ENCODE data around the gene C10orf90. TPM values are rescaled to one million over a fixed set of nuclear protein-coding genes. Genes with fewer than 3 reads are reported as not detected.

The C10orf90 gene
- total RNA-seq, 4 donors from 2014 or later = not detected

GRCh38 chr10:126674741-126675515 is 4.4 kb upstream of the C10orf90 start:
- no peak for TF ChIP-seq CTCF (IDR thresholded peaks at IDR 0.05)
- TF ChIP-seq POLR2A (IDR thresholded peaks at IDR 0.05) = no peak
- TF ChIP-seq EP300 (IDR thresholded peaks at IDR 0.05) = no peak
- no peak for DNase-seq (ENCODE audit: low spot score in 2 of 2)
- 70 to 75% methylated on average over 6 of the region's 6 CpGs for WGBS, 2 donors
- no peaks in the 10 kb centered on the region for H3K9me3 ChIP-seq
- H3K4me1 ChIP-seq = no peaks in the 10 kb centered on the region
- H3K36me3 ChIP-seq = no peaks in the 10 kb centered on the region
- no peaks in the 10 kb centered on the region for H3K27me3 ChIP-seq
- no peak overlapping the region for H3K4me3 ChIP-seq
- H3K27ac ChIP-seq = no peak overlapping the region

DNA sequence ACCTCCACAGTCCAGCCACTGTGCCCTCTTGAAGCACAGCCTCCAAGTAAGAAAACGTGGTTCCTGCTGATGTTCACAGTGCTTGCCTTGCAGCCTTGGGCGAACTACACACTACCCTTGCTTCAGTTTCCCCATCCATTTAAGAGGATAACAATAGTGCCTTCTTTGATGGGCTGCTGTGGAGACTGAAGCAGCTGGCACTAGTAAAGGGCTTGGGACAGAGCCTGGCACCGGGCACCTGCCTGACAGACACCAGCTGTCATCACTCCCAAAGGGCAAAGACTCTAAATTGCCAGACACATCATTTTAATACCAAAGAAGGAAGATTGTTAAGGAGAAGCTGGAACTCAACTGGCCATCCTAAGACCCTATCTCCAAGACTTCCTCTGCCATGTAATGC is 3.1 kb upstream of the C10orf90 start:
- Histone ChIP-seq H3K27ac (no peak overlapping the region), H3K27me3 (no peaks in the 10 kb centered on the region), H3K36me3 (no peaks in the 10 kb centered on the region), H3K4me1 (no peaks in the 10 kb centered on the region), H3K4me3 (no peak overlapping the region), H3K9me3 (no peaks in the 10 kb centered on the region)
- DNase-seq (ENCODE audit: low spot score in 2 of 2) = no peak
- 79 to 85% methylated on average over 3 of the region's 3 CpGs for WGBS, 2 donors
- TF ChIP-seq EP300 (IDR thresholded peaks at IDR 0.05) (no peak), CTCF (IDR thresholded peaks at IDR 0.05) (no peak), POLR2A (IDR thresholded peaks at IDR 0.05) (no peak)

DNA sequence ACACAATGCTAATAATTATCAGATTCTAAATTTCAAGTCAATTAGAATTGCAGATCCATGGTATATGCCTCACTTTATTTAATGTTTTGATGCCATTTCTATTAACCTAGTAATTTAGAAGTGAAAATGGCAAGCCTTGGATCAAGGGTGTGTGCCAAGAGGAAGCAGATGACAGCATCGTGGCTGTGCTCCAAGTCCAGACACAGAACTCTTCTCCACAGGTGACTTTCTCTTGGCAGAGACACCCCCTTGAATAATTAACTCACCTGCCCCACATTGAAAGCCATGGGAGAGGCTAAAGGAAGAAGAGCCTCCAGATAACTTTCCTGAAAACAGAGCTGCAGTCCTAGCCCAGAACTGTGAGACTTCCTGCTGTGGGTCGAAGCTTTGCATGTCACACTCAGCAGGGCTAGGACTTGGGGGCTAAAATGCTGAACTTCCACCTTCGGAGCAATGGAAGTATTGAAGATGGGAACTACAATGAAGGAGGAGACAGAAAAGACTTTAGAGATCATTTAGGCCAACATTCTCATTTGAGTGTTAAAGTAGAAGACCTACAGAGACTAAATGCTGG is 996 bp upstream of the C10orf90 start:
- no peaks in the 10 kb centered on the region for H3K36me3 ChIP-seq
- no peaks in the 10 kb centered on the region for H3K9me3 ChIP-seq
- no peak for DNase-seq (ENCODE audit: low spot score in 2 of 2)
- 87 to 88% methylated on average over 3 of the region's 3 CpGs for WGBS, 2 donors
- no peaks in the 10 kb centered on the region for H3K27me3 ChIP-seq
- TF ChIP-seq CTCF (IDR thresholded peaks at IDR 0.05) (no peak), EP300 (IDR thresholded peaks at IDR 0.05) (no peak), POLR2A (IDR thresholded peaks at IDR 0.05) (no peak)
- H3K27ac ChIP-seq = no peak overlapping the region
- H3K4me3 ChIP-seq = no peak overlapping the region
- no peaks in the 10 kb centered on the region for H3K4me1 ChIP-seq

GRCh38 chr10:126670895-126671261 is 385 bp upstream of the C10orf90 start:
- Histone ChIP-seq H3K27me3 (no peaks in the 10 kb centered on the region), H3K36me3 (no peaks in the 10 kb centered on the region), H3K4me1 (no peaks in the 10 kb centered on the region), H3K4me3 (no peak overlapping the region), H3K9me3 (no peaks in the 10 kb centered on the region), H3K27ac (no peak overlapping the region)
- 31 to 39% methylated on average over 7 of the region's 7 CpGs for WGBS, 2 donors
- TF ChIP-seq POLR2A (IDR thresholded peaks at IDR 0.05) = no peak
- no peak for TF ChIP-seq CTCF (IDR thresholded peaks at IDR 0.05)
- no peak for TF ChIP-seq EP300 (IDR thresholded peaks at IDR 0.05)
- DNase-seq (ENCODE audit: low spot score in 2 of 2) = no peak

GRCh38 chr10:126669168-126669567 is 1.3 kb downstream of the C10orf90 start:
- H3K4me1 ChIP-seq = no peaks in the 10 kb centered on the region
- no peaks in the 10 kb centered on the region for H3K27me3 ChIP-seq
- H3K4me3 ChIP-seq = no peak overlapping the region
- WGBS, 2 donors = 66 to 68% methylated on average over 3 of the region's 3 CpGs
- no peak for DNase-seq (ENCODE audit: low spot score in 2 of 2)
- H3K9me3 ChIP-seq = no peaks in the 10 kb centered on the region
- H3K36me3 ChIP-seq = no peaks in the 10 kb centered on the region
- TF ChIP-seq POLR2A (IDR thresholded peaks at IDR 0.05) (no peak), CTCF (IDR thresholded peaks at IDR 0.05) (no peak), EP300 (IDR thresholded peaks at IDR 0.05) (no peak)
- no peak overlapping the region for H3K27ac ChIP-seq
